Erythroblast (primary cell): ENCODE results near the gene ADAM12.

ENCODE experiments used
- GATA1 ChIP-seq: IDR thresholded peaks from 2 replicates; pipeline ENCODE4 v1.6.1; 2011; ENCODE audit warnings: low read depth, mild to moderate bottlenecking, control low read depth, low read length, moderate library complexity
- POLR2A ChIP-seq: IDR thresholded peaks from 2 replicates; pipeline ENCODE4 v1.6.1; 2011; ENCODE audit warnings: mild to moderate bottlenecking, low read length

DNA sequence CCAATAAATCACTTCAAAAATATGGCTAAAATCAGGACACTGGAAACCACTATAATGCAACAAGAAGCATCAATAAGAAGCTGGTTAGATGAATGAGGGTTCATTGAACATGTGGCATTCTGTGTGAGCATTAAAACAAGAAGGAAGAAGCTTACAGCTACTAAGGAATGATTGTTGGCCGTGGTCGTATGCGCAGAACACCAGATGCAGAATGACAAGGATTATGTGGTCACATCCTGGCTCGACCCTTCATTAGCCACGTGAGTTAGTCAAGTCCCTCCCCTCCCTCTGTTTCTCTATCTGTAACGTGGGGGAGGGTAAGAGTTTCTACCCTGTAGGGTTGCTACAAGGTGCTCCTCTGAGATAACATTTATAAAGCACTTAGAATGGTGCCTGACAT is 174.3 kb downstream of the ADAM12 start:
- TF ChIP-seq POLR2A (no peak), GATA1 (no peak)
